GM12878 (cell line): ENCODE measurements around the gene PDE6B. TPM values are rescaled to one million over a fixed set of nuclear protein-coding genes. Genes with fewer than 3 reads are reported as not detected.

ENCODE experiments used
- ATAC-seq: fragments of 200-7000 bp; cut with Tn5 transposase; 3 replicates; pipeline ENCODE4 v1.9.1; 2020; ENCODE audit warnings: mild to moderate bottlenecking, moderate library complexity
- BruUV-seq: library from RNA; stranded (reverse); fragments of 400-500 nt; replicated peaks from 2 replicates; lab custom pipeline; 2021; lab: Mats Ljungman, UMichigan
- CTCF ChIA-PET: fragments of 300-600 bp; sonication (Branson Sonifier 250); formaldehyde crosslinking; extraction: SDS; loops from one replicate; lab custom pipeline; 2021; ENCODE audit warnings: inconsistent platforms; lab: Yijun Ruan, JAX
- POLR2A ChIA-PET: fragments of 350-600 bp; formaldehyde crosslinking; extraction: SDS; loops from one replicate; lab custom pipeline; 2021; ENCODE audit warnings: inconsistent platforms; lab: Charles Lee
- RAD21 ChIA-PET: fragments of 300-600 bp; sonication (Branson Sonifier 250); formaldehyde crosslinking; loops from one replicate; lab custom pipeline; 2023; ENCODE audit warnings: antibody characterized with exemption; ENCODE audit not compliant: unreplicated experiment; lab: Charles Lee
- SMC1A ChIA-PET: fragments of 300-600 bp; sonication (Branson Sonifier 250); formaldehyde crosslinking; loops from one replicate; lab custom pipeline; 2023; ENCODE audit not compliant: unreplicated experiment, uncharacterized antibody; lab: Charles Lee
- DNase-seq: peaks from one replicate; pipeline ENCODE4 v3.0.0-alpha.2; 2011; ENCODE audit warnings: low read depth, low spot score
- FAIRE-seq: peaks from 3 replicates; lab custom pipeline; 2011; peaks lifted over from hg19 to GRCh38; lab: Jason Lieb, UNC
- H2AFZ ChIP-seq: 2 replicates; pipeline ENCODE4 v1.6.0; 2011; ENCODE audit warnings: low read depth, low read length, control low read depth; ENCODE audit not compliant: control insufficient read depth
- H3K27ac ChIP-seq: 2 replicates; pipeline ENCODE4 v1.5.1; 2011; ENCODE audit warnings: control low read depth; ENCODE audit not compliant: control insufficient read depth, insufficient read depth
- H3K27me3 ChIP-seq, 2 experiments: replicated peaks in 1 of 2; 2 replicates each; pipeline versions ENCODE4 v1.6.0 to v1.6.1; 2011; ENCODE audit warnings: low read length in 1 of 2; ENCODE audit not compliant: control insufficient read depth in 2 of 2, insufficient read depth in 2 of 2
- H3K36me3 ChIP-seq, 2 experiments: 2 replicates each; pipeline ENCODE4 v1.5.1; 2011; ENCODE audit warnings: low read length in 1 of 2; ENCODE audit not compliant: control insufficient read depth in 2 of 2, insufficient read depth in 2 of 2
- H3K4me1 ChIP-seq: 2 replicates; pipeline ENCODE4 v1.6.1; 2011; ENCODE audit warnings: mild to moderate bottlenecking, low read length, moderate library complexity, mixed read lengths; ENCODE audit not compliant: control insufficient read depth, insufficient read depth
- H3K4me2 ChIP-seq: 2 replicates; pipeline ENCODE4 v1.6.0; 2011; ENCODE audit warnings: control low read depth; ENCODE audit not compliant: control insufficient read depth, insufficient read depth
- H3K4me3 ChIP-seq: fragments of 200-600 bp; sonication (generic); 2 replicates; pipeline ENCODE4 v1.5.1; 2016
- H3K79me2 ChIP-seq: 2 replicates; pipeline ENCODE4 v1.6.0; 2011; ENCODE audit warnings: low read length; ENCODE audit not compliant: control insufficient read depth, insufficient read depth
- H3K9ac ChIP-seq: 2 replicates; pipeline ENCODE4 v1.8.0; 2011; ENCODE audit warnings: low read length, control low read depth, mixed read lengths; ENCODE audit not compliant: control insufficient read depth, insufficient read depth
- H3K9me3 ChIP-seq: replicated peaks from 3 replicates; pipeline ENCODE4 v1.5.1; 2011; ENCODE audit warnings: mild to moderate bottlenecking, low read length; ENCODE audit not compliant: control insufficient read depth, insufficient read depth
- H4K20me1 ChIP-seq: 2 replicates; pipeline ENCODE4 v1.6.0; 2011; ENCODE audit not compliant: control insufficient read depth, insufficient read depth
- BACH1 ChIP-seq: fragments of 450-650 bp; IDR thresholded peaks from 2 replicates; pipeline ENCODE4 v1.6.1; 2017; ENCODE audit warnings: mild to moderate bottlenecking, borderline replicate concordance
- BCL11A ChIP-seq: IDR thresholded peaks from 2 replicates; pipeline ENCODE4 v1.6.1; 2011; ENCODE audit warnings: low read depth, low read length
- BRCA1 ChIP-seq: IDR thresholded peaks from 2 replicates; pipeline ENCODE4 v1.6.1; 2011; ENCODE audit warnings: low read depth, low read length, improper control_type of control experiment
- ETV6 ChIP-seq, 2 experiments: fragments of 450-650 bp in 1 of 2; IDR thresholded peaks in 1 of 2; conservative IDR thresholded peaks in 1 of 2; 2 replicates each; pipeline ENCODE4 v1.6.1; 2014; ENCODE audit warnings: antibody characterized with exemption in 1 of 2, borderline replicate concordance in 1 of 2, low read depth in 1 of 2, mild to moderate bottlenecking in 1 of 2, moderate library complexity in 1 of 2
- IKZF1 ChIP-seq: fragments of 450-650 bp; conservative IDR thresholded peaks from 2 replicates; pipeline ENCODE4 v1.6.1; 2017; ENCODE audit warnings: antibody characterized with exemption, mild to moderate bottlenecking
- IKZF2 ChIP-seq, 2 experiments: fragments of 450-650 bp; IDR thresholded peaks; 2 replicates each; pipeline ENCODE4 v1.6.1; 2017; ENCODE audit warnings: mild to moderate bottlenecking in 2 of 2, moderate library complexity in 2 of 2
- PML ChIP-seq: IDR thresholded peaks from 2 replicates; pipeline ENCODE4 v1.6.1; 2012; ENCODE audit warnings: low read length, inconsistent platforms
- SMARCA5 ChIP-seq: fragments of 450-650 bp; IDR thresholded peaks from 2 replicates; pipeline ENCODE4 v1.6.1; 2017; ENCODE audit warnings: mild to moderate bottlenecking
- SPI1 ChIP-seq: IDR thresholded peaks from 2 replicates; pipeline ENCODE4 v1.6.1; 2011; ENCODE audit warnings: low read depth, mild to moderate bottlenecking, low read length, moderate library complexity, borderline replicate concordance; ENCODE audit not compliant: insufficient read depth
- TARDBP ChIP-seq: IDR thresholded peaks from 2 replicates; pipeline ENCODE4 v1.6.1; 2016; ENCODE audit warnings: borderline replicate concordance
- WGBS: methylation state at CpG from one replicate; pipeline ENCODE4 v1.1.6; 2016; ENCODE audit warnings: low lambda C conversion rate; ENCODE audit not compliant: insufficient replicate concordance, insufficient coverage; ENCODE audit errors: missing lambda C conversion rate; 5-methylcytosine and 5-hydroxymethylcytosine counted together
- in situ Hi-C: fragments of 300-500 bp; cut with MboI; formaldehyde crosslinking; loops from 9 replicates; pipeline ENCODE4 v1.14.3; 2018; ENCODE audit warnings: mixed read lengths
- intact Hi-C: fragments of 100-400 bp; cut with micrococcal nuclease; formaldehyde crosslinking; loops from one replicate; pipeline ENCODE4 v1.14.2; 2022; ENCODE audit not compliant: unreplicated experiment
- polyA plus RNA-seq, 11 experiments: library from polyadenylated mRNA; depleted of rRNA in 4 of 11; unstranded in 6 of 11; stranded (reverse) in 5 of 11; fragments of >200 nt; fragmentation: Nextera tagmentation in 4 of 11; fragmentation: Illumina TruSeq in 1 of 11; extraction: Ambion mirVana in 4 of 11; extraction: Trizol in 1 of 11; gene quantifications; 1 replicate in 1 of 11; 2 replicates in 10 of 11; pipeline versions ENCODE4 v1.2.1 to v1.2.3, GENCODE V29; 2011 to 2016; ENCODE audit warnings: inconsistent platforms in 2 of 11, missing spikeins in 2 of 11, low read depth in 1 of 11
- total RNA-seq, 4 experiments: library from RNA; depleted of rRNA in 3 of 4; stranded (reverse); fragments of >200 nt in 3 of 4; fragmentation: Illumina TruSeq in 1 of 4; extraction: Trizol in 1 of 4; gene quantifications; 2 replicates each; pipeline versions ENCODE4 v1.2.1 to v1.2.3, GENCODE V29; 2013 to 2021
- TF ChIP-seq, protein P1 (sequence below): IDR thresholded peaks from 2 replicates; pipeline ENCODE4 v1.6.1; 2011; ENCODE audit warnings: borderline replicate concordance, low read depth, mild to moderate bottlenecking, moderate library complexity, mixed read lengths, low read length; ENCODE audit not compliant: insufficient read depth; ENCODE audit errors: extremely low read length
- TF ChIP-seq, protein P2 (sequence below): fragments of 450-650 bp; IDR thresholded peaks from 2 replicates; pipeline ENCODE4 v1.6.1; 2014; ENCODE audit warnings: mild to moderate bottlenecking

The PDE6B gene
- total and polyA plus RNA-seq, 10 of the 15 experiments (the other 5 are each of a cell fraction or from before 2014, with no cell fraction given), result 2.6 to 6.4 (median 3.8) TPM

DNA sequence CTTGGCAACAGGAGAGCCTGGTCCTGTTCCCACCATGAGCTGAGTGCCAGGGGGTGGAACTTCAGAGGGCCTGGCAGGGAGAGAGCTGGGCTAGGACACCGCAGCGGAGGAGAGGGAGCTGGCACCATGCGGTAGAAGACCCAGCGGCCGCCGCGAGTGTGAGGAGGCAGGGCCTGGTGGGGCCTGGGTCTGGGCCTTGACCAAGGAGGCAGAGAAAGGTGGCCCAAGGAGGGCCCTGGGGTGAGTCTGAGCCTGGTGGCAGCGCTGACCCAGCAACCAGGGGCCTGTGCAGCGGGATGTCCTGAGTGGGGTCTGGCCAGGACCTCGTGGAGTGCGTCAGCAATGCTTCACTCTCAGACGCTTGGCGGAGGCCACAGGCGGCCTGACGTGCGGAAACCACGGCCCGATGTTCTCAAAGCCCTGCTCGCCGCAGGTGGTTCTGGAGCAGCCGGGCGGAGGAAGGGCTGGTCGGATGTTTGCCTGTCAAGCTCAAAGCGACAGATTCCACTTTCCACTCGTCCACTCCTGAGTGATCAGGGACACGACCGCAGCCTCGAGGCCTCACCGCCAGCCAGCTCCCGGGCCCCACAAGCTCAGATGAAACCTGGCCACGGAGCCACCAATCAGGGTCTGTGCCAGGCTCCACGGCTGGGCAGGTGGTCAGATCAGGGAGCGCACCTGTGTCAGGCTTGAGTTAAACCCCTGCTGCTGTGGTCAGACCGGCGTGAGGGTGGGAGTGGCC lies 27.9 kb downstream of the PDE6B start:
- TF ChIP-seq BACH1, result no peak
- no peak for TF ChIP-seq SPI1
- TF ChIP-seq IKZF2 (IDR thresholded peaks at IDR 0.05), result no peak
- SMC1A ChIA-PET, result no interaction called here
- POLR2A ChIA-PET, result interaction anchor here (0.6 kb wide), 1 partner anchor 26 kb away, joined by 4 read pairs; no protein-coding TSS in a partner anchor
- in situ Hi-C loops, result no loop called here
- intact Hi-C loops, result no loop called here
- ATAC-seq (no peak), FAIRE-seq (no peak), DNase-seq (no peak)
- Histone ChIP-seq H3K9me3 (no peaks in the 10 kb centered on the region; the same call in 2 of the 3 replicates), H3K27me3 (no peaks in the 10 kb centered on the region), H3K4me1 (no peaks in the 10 kb centered on the region), H2AFZ (no peak overlapping the region), H3K4me2 (no peak overlapping the region), H3K79me2 (no peaks in the 10 kb centered on the region), H3K36me3 (no peaks in the 10 kb centered on the region), H3K27ac (no peak overlapping the region), H3K4me3 (no peak overlapping the region), H3K9ac (no peak overlapping the region), H4K20me1 (no peaks in the 10 kb centered on the region)
- BruUV-seq, result no TSS peak
- RAD21 ChIA-PET, result no interaction called here
- 59% methylated on average over 27 of the region's 35 CpGs for WGBS
- CTCF ChIA-PET, result no interaction called here

DNA sequence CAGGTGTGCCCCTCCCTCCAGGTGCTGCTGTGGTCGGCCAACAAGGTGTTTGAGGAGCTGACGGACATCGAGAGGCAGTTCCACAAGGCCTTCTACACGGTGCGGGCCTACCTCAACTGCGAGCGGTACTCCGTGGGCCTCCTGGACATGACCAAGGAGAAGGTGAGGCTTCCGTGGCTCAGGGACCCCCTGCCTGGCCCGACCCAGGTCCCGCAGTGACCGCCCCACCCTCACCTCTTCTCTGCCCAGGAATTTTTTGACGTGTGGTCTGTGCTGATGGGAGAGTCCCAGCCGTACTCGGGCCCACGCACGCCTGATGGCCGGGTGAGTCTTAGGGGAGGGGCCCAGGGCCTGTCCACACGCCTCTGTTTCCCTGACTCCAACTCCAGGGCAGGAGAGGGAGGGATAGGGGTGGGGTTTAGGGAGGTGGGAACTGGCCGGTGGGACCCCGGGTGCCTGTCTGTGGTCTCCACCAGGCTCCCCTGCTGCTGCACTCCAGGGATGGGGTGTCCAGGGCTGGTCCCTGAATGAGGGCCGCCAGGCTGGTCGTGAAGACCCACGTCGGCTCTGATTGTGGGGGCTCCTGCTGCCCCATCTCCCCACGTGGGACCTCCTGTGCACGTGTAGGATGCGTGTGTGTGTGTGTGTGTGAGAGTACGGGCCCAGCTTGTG lies 28.6 kb downstream of the PDE6B start:
- no peak for ATAC-seq
- ChIA-PET SMC1A (no interaction called here), RAD21 (no interaction called here), CTCF (no interaction called here), POLR2A (no interaction called here)
- Histone ChIP-seq H3K4me3 (no peak overlapping the region), H3K9ac (no peak overlapping the region), H3K27me3 (no peaks in the 10 kb centered on the region), H4K20me1 (no peaks in the 10 kb centered on the region), H2AFZ (no peak overlapping the region), H3K27ac (no peak overlapping the region), H3K79me2 (no peaks in the 10 kb centered on the region), H3K36me3 (no peaks in the 10 kb centered on the region), H3K4me1 (no peaks in the 10 kb centered on the region), H3K4me2 (no peak overlapping the region), H3K9me3 (no peaks in the 10 kb centered on the region; the same call in 2 of the 3 replicates)
- BruUV-seq, result no TSS peak
- intact Hi-C loops, result no loop called here
- WGBS, result 63% methylated on average over 29 of the region's 29 CpGs
- no peak for FAIRE-seq
- no peak for TF ChIP-seq BRCA1
- TF ChIP-seq, protein P1, sequence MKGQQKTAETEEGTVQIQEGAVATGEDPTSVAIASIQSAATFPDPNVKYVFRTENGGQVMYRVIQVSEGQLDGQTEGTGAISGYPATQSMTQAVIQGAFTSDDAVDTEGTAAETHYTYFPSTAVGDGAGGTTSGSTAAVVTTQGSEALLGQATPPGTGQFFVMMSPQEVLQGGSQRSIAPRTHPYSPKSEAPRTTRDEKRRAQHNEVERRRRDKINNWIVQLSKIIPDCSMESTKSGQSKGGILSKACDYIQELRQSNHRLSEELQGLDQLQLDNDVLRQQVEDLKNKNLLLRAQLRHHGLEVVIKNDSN, result no peak
- TF ChIP-seq IKZF1, result no peak
- TF ChIP-seq ETV6 (conservative IDR thresholded peaks at IDR 0.05 in 1 of 2, IDR thresholded peaks at IDR 0.05 in 1 of 2; ENCODE audit: borderline replicate concordance in 1 of 2, low read depth in 1 of 2), result no peak
- TF ChIP-seq PML, result no peak
- TF ChIP-seq, protein P2, sequence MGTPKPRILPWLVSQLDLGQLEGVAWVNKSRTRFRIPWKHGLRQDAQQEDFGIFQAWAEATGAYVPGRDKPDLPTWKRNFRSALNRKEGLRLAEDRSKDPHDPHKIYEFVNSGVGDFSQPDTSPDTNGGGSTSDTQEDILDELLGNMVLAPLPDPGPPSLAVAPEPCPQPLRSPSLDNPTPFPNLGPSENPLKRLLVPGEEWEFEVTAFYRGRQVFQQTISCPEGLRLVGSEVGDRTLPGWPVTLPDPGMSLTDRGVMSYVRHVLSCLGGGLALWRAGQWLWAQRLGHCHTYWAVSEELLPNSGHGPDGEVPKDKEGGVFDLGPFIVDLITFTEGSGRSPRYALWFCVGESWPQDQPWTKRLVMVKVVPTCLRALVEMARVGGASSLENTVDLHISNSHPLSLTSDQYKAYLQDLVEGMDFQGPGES, result no peak
- TF ChIP-seq TARDBP, result no peak
- TF ChIP-seq SMARCA5, result no peak
- no peak for TF ChIP-seq BCL11A
- DNase-seq, result no peak
- in situ Hi-C loops, result no loop called here
